ENCODE measurements around the gene PRDM13. TPM values are rescaled to one million over a fixed set of nuclear protein-coding genes. Genes with fewer than 3 reads are reported as not detected.

Gene PRDM13
- not detected in 2 replicates for total RNA-seq (ENCODE audit: low replicate concordance)

DNA sequence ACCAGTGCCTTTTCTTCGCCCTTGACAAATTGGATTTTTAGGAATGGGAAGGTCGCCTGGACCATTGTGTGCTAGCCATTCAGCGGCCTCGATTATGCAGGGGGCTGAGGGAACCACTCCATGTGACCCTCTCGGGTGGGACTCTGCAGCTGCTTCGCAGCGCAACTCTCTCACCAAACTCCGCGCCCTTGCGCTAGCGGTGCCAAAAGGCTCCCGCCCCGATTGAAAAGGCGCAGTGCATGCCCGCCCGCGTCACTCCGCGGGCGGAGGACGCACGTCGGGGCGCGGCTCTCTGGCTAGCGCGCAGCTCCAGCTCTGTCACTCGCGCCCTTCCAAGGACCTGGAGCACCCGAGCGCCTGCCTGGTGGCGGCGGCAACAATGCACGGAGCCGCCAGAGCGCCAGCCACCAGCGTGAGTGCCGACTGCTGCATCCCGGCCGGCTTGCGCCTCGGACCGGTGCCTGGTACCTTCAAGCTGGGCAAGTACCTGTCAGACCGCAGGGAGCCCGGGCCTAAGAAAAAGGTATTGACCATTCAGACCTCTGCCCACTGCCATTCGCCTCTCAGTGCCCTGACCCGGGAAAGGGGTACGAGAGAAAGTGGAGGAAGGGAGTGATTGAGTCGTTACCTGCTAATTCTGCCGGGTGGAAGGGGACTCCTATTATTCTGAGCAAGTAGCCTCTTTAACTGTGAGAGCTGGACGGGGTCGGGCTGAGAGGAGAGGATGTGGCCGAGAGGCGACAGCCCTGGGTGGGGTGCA lies at the start of gene PRDM13:
Gene PRDM13, plus strand, starts transcription at position 178 of the 760 bp plus-strand sequence. Its CDS starts 202 bp downstream, at position 380.

DNA sequence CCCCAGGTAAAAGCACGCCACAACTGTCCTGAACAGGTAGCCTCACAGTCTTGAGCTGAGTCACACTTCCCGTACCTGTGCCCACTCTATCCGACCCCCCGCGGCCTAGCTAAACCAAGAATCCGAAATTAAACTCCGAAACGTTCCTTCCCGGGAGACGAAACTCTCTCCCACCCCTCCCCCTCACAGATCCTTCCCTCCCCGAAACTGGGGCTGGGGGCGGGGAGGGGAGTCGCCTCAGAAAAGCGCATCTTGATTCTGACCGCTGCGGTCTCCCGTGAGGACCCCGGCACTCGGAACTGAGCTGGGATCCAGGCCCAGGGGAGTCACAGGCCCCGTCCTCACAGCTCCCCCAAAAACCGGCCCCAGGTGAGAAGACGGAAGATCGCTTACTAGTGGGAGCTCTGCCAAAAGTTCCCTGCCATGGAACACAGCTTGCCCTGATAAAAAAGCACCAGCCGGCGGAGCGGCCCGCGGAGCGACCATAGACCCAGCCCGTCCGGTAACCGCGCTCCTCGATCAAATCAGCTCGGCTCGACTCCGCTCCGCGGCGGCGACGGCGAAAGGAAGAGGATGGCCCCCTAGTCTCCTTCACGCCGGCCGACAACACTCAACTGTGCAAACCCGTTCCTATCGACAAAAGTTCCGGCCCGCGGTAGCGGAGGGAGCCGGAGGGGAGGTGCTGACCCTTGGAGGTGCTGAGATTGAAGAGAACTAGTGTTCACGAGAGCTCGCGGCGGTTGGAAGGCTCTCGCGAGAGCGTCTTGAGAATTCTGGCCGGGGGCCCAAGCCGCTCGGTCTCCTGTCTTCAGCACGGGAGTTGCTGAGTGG lies 38.3 kb upstream of the PRDM13 start, which contains the start of gene CCNC:
Gene CCNC, minus strand, starts transcription at position 558 of the 831 bp plus-strand sequence. Its CDS starts 133 bp downstream, at position 425.

Other genes starting within 250 kb of the PRDM13 start
- 1.5 and 3.8 TPM in 2 replicates for gene COQ3, start 212.6 kb upstream of the PRDM13 start, total RNA-seq (ENCODE audit: low replicate concordance)
- gene PNISR, start 181.5 kb upstream of the PRDM13 start, total RNA-seq (ENCODE audit: low replicate concordance), result 37.7 and 39.1 TPM in 2 replicates
- 7.4 and 11.7 TPM in 2 replicates for gene USP45, start 91.4 kb upstream of the PRDM13 start, total RNA-seq (ENCODE audit: low replicate concordance)
- 34.5 and 60.7 TPM in 2 replicates for gene CCNC, start 38.2 kb upstream of the PRDM13 start, total RNA-seq (ENCODE audit: low replicate concordance)